Measurements from ENCODE around the gene ZNF556. TPM values are rescaled to one million over a fixed set of nuclear protein-coding genes. Genes with fewer than 3 reads are reported as not detected.
A peak's percentile ranks its signal among the peaks of the same experiment; 100 is the strongest.
"Not testable (repeated sequence)": the region's sequence is repeated elsewhere in the genome, so short reads cannot be mapped to it uniquely, and the experiment has no call there.

ZNF556 gene
- total and polyA plus RNA-seq, 2 experiments from 2014 or later = not detected

- 48 to 53% methylated on average over 8 of the region's 8 CpGs for WGBS, 2 experiments (ENCODE audit: low coverage in 1 of 2, low lambda C conversion rate in 2 of 2, missing lambda C conversion rate in 2 of 2)
These were observed 29.6 kb downstream of the ZNF556 start for GRCh38 chr19:2896694-2897093.

GRCh38 chr19:2900296-2901252 is 33.4 kb downstream of the ZNF556 start, which contains the start of gene ZNF57:
Gene ZNF57, plus strand, starts transcription at chr19:2900928. Its CDS starts 118 bp downstream, at chr19:2901046.
- TF ChIP-seq EZH2 (IDR thresholded peaks at IDR 0.05; ENCODE audit: insufficient read depth, poor library complexity, severe bottlenecking) = no peak

More at GRCh38 chr19:2896694-2897093, 29.6 kb downstream of the ZNF556 start:
- H4K20me1 ChIP-seq (ENCODE audit: insufficient read depth) = no peaks in the 10 kb centered on the region
- H3K27ac ChIP-seq = no peak overlapping the region
- no peak overlapping the region for H2AFZ ChIP-seq
- no peak overlapping the region for H3K4me2 ChIP-seq (ENCODE audit: unreplicated experiment)
- H3K4me1 ChIP-seq (ENCODE audit: insufficient read depth) = no peaks in the 10 kb centered on the region
- DNase-seq = no peak
- no peak overlapping the region for H3K4me3 ChIP-seq
- H3F3A ChIP-seq (ENCODE audit: insufficient read depth) = no peaks in the 10 kb centered on the region
- no peaks in the 10 kb centered on the region for H3K9me3 ChIP-seq (ENCODE audit: low read depth)
- no peaks in the 10 kb centered on the region for H3K36me3 ChIP-seq (ENCODE audit: low read depth)
- H3K79me2 ChIP-seq (ENCODE audit: insufficient read depth) = peaks cover 6% of the 10 kb centered on the region; the same call in 1 of the 2 replicates
- no peaks in the 10 kb centered on the region for H3K9me2 ChIP-seq (ENCODE audit: insufficient read depth)
- no peak for TF ChIP-seq EZH2phosphoT487 (IDR thresholded peaks at IDR 0.05; ENCODE audit: insufficient read depth, low read depth)
- TF ChIP-seq EZH2 (IDR thresholded peaks at IDR 0.05; ENCODE audit: insufficient read depth, poor library complexity, severe bottlenecking) = no peak
- no peak overlapping the region for H3K9ac ChIP-seq
- no peaks in the 10 kb centered on the region for H3K27me3 ChIP-seq (replicated peaks; ENCODE audit: insufficient read depth)
- in situ Hi-C loops (cut with MboI) = no loop called here

GRCh38 chr19:2902590-2903218 is 35.6 kb downstream of the ZNF556 start:
- Histone ChIP-seq H3F3A (ENCODE audit: insufficient read depth) (peaks cover 6% of the 10 kb centered on the region), H4K20me1 (ENCODE audit: insufficient read depth) (no peaks in the 10 kb centered on the region), H3K36me3 (ENCODE audit: low read depth) (no peaks in the 10 kb centered on the region), H2AFZ (no peak overlapping the region), H3K27me3 (replicated peaks; ENCODE audit: insufficient read depth) (no peaks in the 10 kb centered on the region), H3K4me2 (ENCODE audit: unreplicated experiment) (no peak overlapping the region), H3K79me2 (ENCODE audit: insufficient read depth) (peaks cover 18% of the 10 kb centered on the region), H3K9me2 (ENCODE audit: insufficient read depth) (no peaks in the 10 kb centered on the region), H3K9ac (no peak overlapping the region), H3K4me3 (no peak overlapping the region), H3K9me3 (ENCODE audit: low read depth) (no peaks in the 10 kb centered on the region), H3K4me1 (ENCODE audit: insufficient read depth) (no peaks in the 10 kb centered on the region), H3K27ac (no peak overlapping the region)
- WGBS, 2 experiments (ENCODE audit: low coverage in 1 of 2, low lambda C conversion rate in 2 of 2, missing lambda C conversion rate in 2 of 2) = 81 to 82% methylated on average over 13 of the region's 13 CpGs
- TF ChIP-seq EZH2 (IDR thresholded peaks at IDR 0.05; ENCODE audit: insufficient read depth, poor library complexity, severe bottlenecking) (no peak), EZH2phosphoT487 (IDR thresholded peaks at IDR 0.05; ENCODE audit: insufficient read depth, low read depth) (no peak)
- in situ Hi-C loops (cut with MboI) = no loop called here
- DNase-seq = peak; percentile 17

More at GRCh38 chr19:2900296-2901252, 33.4 kb downstream of the ZNF556 start, which contains the start of gene ZNF57:
- H3K9me3 ChIP-seq (ENCODE audit: low read depth) = no peaks in the 10 kb centered on the region
- peak within 1 kb of the TSS; percentile 87 for H3K9ac ChIP-seq
- peak within 1 kb of the TSS; percentile 86 for H2AFZ ChIP-seq
- no peaks in the 10 kb centered on the region for H3K9me2 ChIP-seq (ENCODE audit: insufficient read depth)
- no peaks in the 10 kb centered on the region for H3K36me3 ChIP-seq (ENCODE audit: low read depth)
- WGBS, 2 experiments (ENCODE audit: low coverage in 1 of 2, low lambda C conversion rate in 2 of 2, missing lambda C conversion rate in 2 of 2) = 1% methylated on average over 83 to 90 of the region's 100 CpGs
- H3K27ac ChIP-seq = peak within 1 kb of the TSS; percentile 63
- peaks cover 18% of the 10 kb centered on the region for H3K79me2 ChIP-seq (ENCODE audit: insufficient read depth)
- DNase-seq = peak; percentile 100
- peak within 1 kb of the TSS; percentile 80 for H3K4me3 ChIP-seq
- no peaks in the 10 kb centered on the region for H3K4me1 ChIP-seq (ENCODE audit: insufficient read depth)
- H3K4me2 ChIP-seq (ENCODE audit: unreplicated experiment) = peak within 1 kb of the TSS; percentile 79
- H3F3A ChIP-seq (ENCODE audit: insufficient read depth) = peaks cover 6% of the 10 kb centered on the region
- no peaks in the 10 kb centered on the region for H4K20me1 ChIP-seq (ENCODE audit: insufficient read depth)
- no peaks in the 10 kb centered on the region for H3K27me3 ChIP-seq (replicated peaks; ENCODE audit: insufficient read depth)
- in situ Hi-C loops (cut with MboI) = no loop called here

- DNase-seq; H3K9ac ChIP-seq; H3K36me3 ChIP-seq (ENCODE audit: low read depth); H3K9me3 ChIP-seq (ENCODE audit: low read depth); H3K9me2 ChIP-seq (ENCODE audit: insufficient read depth); in situ Hi-C loops (cut with MboI); H4K20me1 ChIP-seq (ENCODE audit: insufficient read depth); H2AFZ ChIP-seq; H3K4me1 ChIP-seq (ENCODE audit: insufficient read depth); H3K27ac ChIP-seq; H3K27me3 ChIP-seq (replicated peaks; ENCODE audit: insufficient read depth); H3K4me2 ChIP-seq (ENCODE audit: unreplicated experiment); H3K4me3 ChIP-seq: not testable (repeated sequence)
- H3F3A ChIP-seq (ENCODE audit: insufficient read depth) = peaks cover 11% of the 10 kb centered on the region
- H3K79me2 ChIP-seq (ENCODE audit: insufficient read depth) = peaks cover 18% of the 10 kb centered on the region
- WGBS, 2 experiments (ENCODE audit: low coverage in 1 of 2, low lambda C conversion rate in 2 of 2, missing lambda C conversion rate in 2 of 2) = 94 to 95% methylated on average over 12 to 13 of the region's 13 CpGs
These were observed 36.2 kb downstream of the ZNF556 start for GRCh38 chr19:2903326-2903725.

Data from GM23248 (cell line).